Colon (tissue), 2 donors: ENCODE measurements around the gene CYTH4.

ENCODE experiments used
- FAIRE-seq: peaks from 2 replicates; lab custom pipeline; 2012; peaks lifted over from hg19 to GRCh38; lab: Jason Lieb, UNC
- donor health status: control.
- donor health status: control.

CYTH4 gene

GRCh38 chr22:37330200-37331033 lies 48.1 kb downstream of the CYTH4 start:
- no peak for FAIRE-seq

GRCh38 chr22:37331034-37331428 lies 48.7 kb downstream of the CYTH4 start:
- no peak for FAIRE-seq

DNA sequence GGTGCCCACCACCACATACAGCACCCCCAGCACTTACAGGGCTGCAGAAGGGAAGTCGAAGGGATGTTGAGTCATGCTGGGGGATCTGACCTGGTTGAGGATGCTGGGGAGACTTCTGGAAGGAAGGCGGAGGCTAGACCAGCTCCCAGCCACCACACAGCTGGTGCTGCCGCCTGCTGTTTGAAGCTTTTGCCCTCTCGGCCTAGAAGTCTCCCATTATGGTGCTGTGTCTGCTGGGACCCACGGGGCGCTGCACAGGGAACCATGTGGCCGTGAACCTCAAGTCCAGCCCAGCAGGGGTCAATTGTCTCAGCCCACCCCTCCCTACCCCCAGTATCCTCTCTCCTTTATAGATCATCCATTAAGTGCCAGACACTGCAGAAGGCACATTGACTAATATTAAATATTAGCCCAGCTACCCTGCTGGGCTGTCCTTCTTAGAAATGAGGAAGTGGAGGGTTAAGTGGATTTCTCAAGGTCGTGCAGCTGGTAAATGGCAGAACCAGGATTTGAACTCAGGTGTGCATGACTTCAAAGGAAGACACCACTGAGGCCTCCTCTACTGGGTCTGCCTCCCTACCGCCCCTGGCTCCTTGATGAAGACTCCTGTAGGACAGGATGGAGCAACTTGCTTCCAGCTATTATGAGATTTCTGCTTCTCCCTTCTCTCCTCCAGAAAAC lies 49.7 kb downstream of the CYTH4 start:
- no peak for FAIRE-seq

- FAIRE-seq = no peak
Measured at GRCh38 chr22:37333724-37334460, 51.6 kb downstream of the CYTH4 start.

GRCh38 chr22:37334461-37334858 lies 52.2 kb downstream of the CYTH4 start:
- no peak for FAIRE-seq

- FAIRE-seq = no peak
Measured at GRCh38 chr22:37334859-37335805, 52.8 kb downstream of the CYTH4 start.

GRCh38 chr22:37335806-37336199 lies 53.5 kb downstream of the CYTH4 start:
- no peak for FAIRE-seq

GRCh38 chr22:37336579-37336978 lies 54.3 kb downstream of the CYTH4 start:
- FAIRE-seq = no peak

GRCh38 chr22:37337204-37337943 lies 55.1 kb downstream of the CYTH4 start:
- FAIRE-seq = no peak

DNA sequence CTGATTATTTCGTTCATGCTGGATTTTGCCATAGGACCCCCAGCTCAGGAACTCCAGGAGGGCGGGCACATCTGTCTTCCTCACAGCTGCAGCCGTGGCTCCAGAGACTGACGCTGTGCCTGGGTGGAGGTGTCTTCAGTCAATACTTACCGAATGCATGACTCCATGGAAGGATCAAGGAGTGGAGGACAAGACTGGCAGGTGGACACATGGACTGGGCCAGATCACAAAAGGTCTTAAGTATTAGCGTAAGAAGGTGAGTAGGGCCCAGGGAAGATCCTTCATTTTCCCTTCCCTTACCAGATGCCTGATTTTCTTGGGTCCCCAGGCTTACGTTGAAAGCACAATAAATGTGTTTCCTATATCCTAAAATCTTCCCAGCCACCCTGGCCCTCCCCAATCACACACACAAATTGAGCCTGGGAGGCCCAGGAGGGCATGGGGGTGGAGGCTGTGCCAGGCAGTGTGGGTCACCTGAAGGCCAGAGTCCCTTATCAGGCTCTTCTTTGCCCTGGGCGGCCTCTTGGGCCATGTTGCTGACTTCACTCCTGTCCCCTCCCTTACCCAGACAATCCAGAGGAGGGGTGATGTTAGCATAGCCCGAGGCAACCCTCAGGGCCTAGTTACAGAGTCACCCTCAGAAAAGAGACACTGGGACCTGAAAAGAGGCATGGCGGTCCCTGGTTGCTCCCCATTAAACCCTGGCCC lies 56.4 kb downstream of the CYTH4 start:
- FAIRE-seq = no peak

- FAIRE-seq = no peak
Measured at GRCh38 chr22:37340331-37341262, 58.3 kb downstream of the CYTH4 start.

DNA sequence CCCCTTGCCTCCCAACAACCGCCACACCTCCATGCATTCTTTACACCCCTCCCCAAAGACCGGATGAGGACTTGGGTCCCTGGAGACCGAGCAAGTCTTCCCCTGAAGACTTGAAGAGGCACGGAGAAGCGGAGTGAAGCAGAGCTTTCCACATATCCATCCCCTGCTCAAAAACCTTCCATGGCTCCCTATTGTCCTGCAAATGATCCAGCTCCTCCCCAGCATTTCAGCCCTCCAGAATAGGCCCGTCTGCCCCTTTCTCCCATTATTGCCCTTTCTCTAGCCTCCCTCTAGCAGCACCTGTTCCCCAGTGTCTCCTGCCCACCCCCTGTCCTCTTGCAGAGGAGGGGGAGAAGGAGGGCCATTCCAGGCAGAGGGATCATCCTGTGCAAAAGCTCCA lies 59.8 kb downstream of the CYTH4 start:
- FAIRE-seq = no peak

DNA sequence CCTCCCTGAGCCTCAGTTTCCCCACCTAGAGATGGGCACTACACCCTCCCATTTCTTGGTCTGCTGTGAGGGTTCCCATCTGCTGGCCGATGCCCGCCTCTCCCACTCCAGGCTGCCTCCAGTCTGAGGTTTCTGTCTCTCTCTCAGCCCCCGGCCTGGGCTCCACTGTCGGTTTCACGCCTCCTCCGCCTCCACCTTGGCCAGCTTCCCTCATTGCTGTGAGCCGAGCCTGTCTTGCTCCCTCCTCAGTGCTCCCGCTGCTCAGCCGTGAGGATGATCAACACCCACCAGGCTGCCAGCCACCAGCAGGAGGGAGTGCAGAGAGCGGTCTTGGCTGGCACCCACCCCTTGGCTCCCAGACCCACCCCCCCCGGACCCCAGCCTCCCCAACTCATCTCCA lies 61.0 kb downstream of the CYTH4 start:
- FAIRE-seq = no peak

DNA sequence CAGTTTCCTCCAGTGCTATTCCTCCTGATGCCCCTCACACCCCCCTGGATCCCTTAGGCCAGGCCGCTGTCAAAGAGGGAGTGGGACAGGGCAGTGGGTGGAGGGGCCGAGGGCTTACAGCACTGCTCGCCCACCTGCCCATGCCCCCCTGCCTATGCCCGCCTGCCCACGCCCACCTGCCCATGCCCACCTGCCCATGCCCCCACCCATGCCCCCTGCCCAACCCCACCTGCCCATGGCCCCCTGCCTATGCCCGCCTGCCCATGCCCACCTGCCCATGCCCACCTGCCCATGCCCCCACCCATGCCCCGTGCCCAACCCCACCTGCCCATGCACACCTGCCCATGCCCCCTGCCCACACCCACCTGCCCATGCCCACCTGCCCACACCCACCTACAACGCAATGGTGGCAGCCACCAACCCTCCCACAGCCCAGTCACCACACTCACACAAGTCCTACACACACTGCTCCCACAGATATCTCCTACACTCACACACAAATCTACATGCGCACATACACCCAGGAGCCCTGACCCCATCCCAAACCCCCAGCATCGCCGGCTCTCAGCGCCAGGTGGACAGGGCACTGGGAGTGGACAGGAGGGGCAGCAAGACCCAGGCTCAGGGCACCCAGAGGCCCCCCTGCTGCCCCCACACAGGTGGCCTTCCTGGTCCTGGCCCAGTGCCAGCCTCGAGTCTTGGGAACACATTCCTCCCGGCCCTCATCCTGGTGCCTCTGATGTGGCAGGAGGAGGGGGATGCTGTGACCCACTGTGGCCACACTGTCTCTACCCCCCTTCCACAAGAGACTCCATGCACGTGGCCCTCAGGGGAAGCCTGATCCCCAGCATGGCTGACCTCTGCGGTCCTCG lies 61.8 kb downstream of the CYTH4 start:
- FAIRE-seq = no peak

GRCh38 chr22:37344735-37345449 lies 62.6 kb downstream of the CYTH4 start:
- FAIRE-seq = no peak

DNA sequence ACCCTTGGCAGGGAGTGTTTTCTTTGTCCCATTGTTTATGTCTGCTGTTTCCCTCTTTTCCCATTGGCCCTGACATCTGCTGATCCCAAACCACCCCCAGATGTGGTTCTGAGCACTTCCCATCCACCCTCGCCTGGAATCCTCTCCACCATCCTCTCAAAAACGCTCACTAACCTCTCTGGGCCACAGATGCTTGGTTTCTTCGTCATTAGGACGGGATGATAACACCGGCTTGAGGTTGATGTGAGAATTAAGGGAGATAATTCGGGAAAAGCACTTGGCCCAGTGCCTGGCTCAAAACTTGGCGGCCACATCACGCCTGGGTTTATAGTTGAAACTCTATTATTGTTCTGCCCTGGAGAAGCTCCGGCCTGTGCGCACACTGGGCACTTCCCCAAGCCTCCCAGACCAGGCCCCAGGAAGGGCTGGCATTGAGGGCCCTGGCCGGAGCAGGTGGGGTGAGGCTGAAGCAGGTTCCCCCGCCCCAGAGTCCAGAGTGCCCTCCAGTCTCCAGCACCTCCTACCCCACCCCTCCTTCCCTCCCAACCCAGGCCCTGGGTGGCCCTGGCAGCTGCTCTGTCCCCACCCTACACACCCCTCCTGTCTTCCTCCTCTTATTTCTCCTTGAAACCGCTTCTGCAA lies 63.7 kb downstream of the CYTH4 start:
- no peak for FAIRE-seq

- no peak for FAIRE-seq
Measured at GRCh38 chr22:37346505-37346895, 64.2 kb downstream of the CYTH4 start.
